A549 (cell line): ENCODE measurements around the gene ILDR2. TPM values are rescaled to one million over a fixed set of nuclear protein-coding genes. Genes with fewer than 3 reads are reported as not detected.

Experiments
- ATAC-seq, 2 experiments: fragments of 200-7000 bp in 1 of 2; fragments of >200 bp in 1 of 2; cut with Nextera tagmentation in 1 of 2; cut with Tn5 transposase in 1 of 2; 3 replicates each; pipeline versions ENCODE4 v1.8.0 to v1.9.1; 2018 to 2020; ENCODE audit warnings: mild to moderate bottlenecking in 1 of 2, moderate library complexity in 1 of 2
- CTCF ChIA-PET: fragments of 300-600 bp; sonication (Branson Sonifier 250); formaldehyde crosslinking; extraction: SDS; loops from one replicate; lab custom pipeline; 2021; ENCODE audit warnings: antibody characterized with exemption, inconsistent platforms; lab: Yijun Ruan, JAX
- POLR2A ChIA-PET: fragments of 350-600 bp; formaldehyde crosslinking; extraction: SDS; loops from one replicate; lab custom pipeline; 2021; ENCODE audit warnings: antibody characterized with exemption, inconsistent platforms; lab: Yijun Ruan, JAX
- DNase-seq, 2 experiments: peaks; one replicate each; pipeline versions ENCODE4 v3.0.0 to v3.0.0-alpha.2; 2011 to 2016; ENCODE audit warnings: low read depth in 1 of 2, low spot score in 1 of 2
- FAIRE-seq: peaks from 2 replicates; lab custom pipeline; 2011; peaks lifted over from hg19 to GRCh38; lab: Jason Lieb, UNC
- H3K27ac ChIP-seq, 2 experiments: fragments of >200 bp; sonication (Bioruptor Twin); formaldehyde crosslinking; 3 replicates each; pipeline ENCODE4 v1.5.1; 2016 to 2017
- H3K4me1 ChIP-seq: fragments of >200 bp; sonication (Bioruptor Twin); formaldehyde crosslinking; 3 replicates; pipeline ENCODE4 v1.6.1; 2016
- H3K4me2 ChIP-seq: fragments of >200 bp; sonication (Bioruptor Twin); formaldehyde crosslinking; 3 replicates; pipeline ENCODE4 v1.6.1; 2016
- H3K4me3 ChIP-seq: fragments of >200 bp; sonication (Bioruptor Twin); formaldehyde crosslinking; 3 replicates; pipeline ENCODE4 v1.5.1; 2016
- H3K9me3 ChIP-seq: fragments of >200 bp; sonication (Bioruptor Twin); formaldehyde crosslinking; 3 replicates; pipeline ENCODE4 v1.6.1; 2016
- CBX2 ChIP-seq: fragments of 200-600 bp; sonication (generic); IDR thresholded peaks from 2 replicates; pipeline ENCODE4 v1.6.1; 2016; ENCODE audit warnings: low read depth, mild to moderate bottlenecking, borderline replicate concordance
- CHD4 ChIP-seq: fragments of 200-600 bp; sonication (generic); IDR thresholded peaks from 2 replicates; pipeline ENCODE4 v1.6.1; 2016; ENCODE audit warnings: antibody characterized with exemption, mild to moderate bottlenecking, borderline replicate concordance
- EHF ChIP-seq: fragments of 250-450 bp; sonication (Bioruptor Pico); IDR thresholded peaks from 2 replicates; pipeline ENCODE4 v1.5.0; 2020; ENCODE audit warnings: mild to moderate bottlenecking
- FOXS1 ChIP-seq: fragments of 250-450 bp; sonication (Bioruptor Pico); IDR thresholded peaks from 2 replicates; pipeline ENCODE4 v1.5.0; 2020; ENCODE audit warnings: mild to moderate bottlenecking, moderate library complexity
- HDAC2 ChIP-seq: fragments of 200-600 bp; sonication (generic); IDR thresholded peaks from 2 replicates; pipeline ENCODE4 v1.6.1; 2016
- HOXA7 ChIP-seq: fragments of 250-450 bp; sonication (Bioruptor Pico); IDR thresholded peaks from 2 replicates; pipeline ENCODE4 v1.5.0; 2020; ENCODE audit warnings: mild to moderate bottlenecking, moderate library complexity
- HOXB5 ChIP-seq: fragments of 250-450 bp; sonication (Bioruptor Pico); IDR thresholded peaks from 2 replicates; pipeline ENCODE4 v1.5.0; 2020; ENCODE audit warnings: mild to moderate bottlenecking, moderate library complexity
- KDM1A ChIP-seq: fragments of 200-600 bp; sonication (generic); IDR thresholded peaks from 2 replicates; pipeline ENCODE4 v1.6.1; 2016; ENCODE audit warnings: low read depth, mild to moderate bottlenecking
- NR3C1 ChIP-seq: fragments of >200 bp; sonication (Bioruptor Twin); formaldehyde crosslinking; IDR thresholded peaks from 3 replicates; pipeline ENCODE4 v1.6.1; 2017
- PHF8 ChIP-seq: fragments of 200-600 bp; sonication (generic); IDR thresholded peaks from 2 replicates; pipeline ENCODE4 v1.6.1; 2016; ENCODE audit warnings: low read depth, mild to moderate bottlenecking, antibody characterized with exemption, moderate library complexity, borderline replicate concordance
- POLR2AphosphoS2 ChIP-seq: conservative IDR thresholded peaks from 2 replicates; pipeline ENCODE4 v1.6.1; 2012; ENCODE audit warnings: low read length, improper control_type of control experiment, inconsistent platforms
- RAD21 ChIP-seq, 2 experiments: fragments of >200 bp in 1 of 2; sonication (Bioruptor Twin) in 1 of 2; formaldehyde crosslinking in 1 of 2; IDR thresholded peaks in 1 of 2; conservative IDR thresholded peaks in 1 of 2; 2 replicates in 1 of 2; 3 replicates in 1 of 2; pipeline ENCODE4 v1.6.1; 2012 to 2018; ENCODE audit warnings: inconsistent platforms in 1 of 2
- RARB ChIP-seq: fragments of 250-450 bp; sonication (Bioruptor Pico); IDR thresholded peaks from 2 replicates; pipeline ENCODE4 v1.8.0; 2021; ENCODE audit warnings: mild to moderate bottlenecking, moderate library complexity
- RCOR1 ChIP-seq: fragments of 150-350 bp; IDR thresholded peaks from 2 replicates; pipeline ENCODE4 v1.6.1; 2014; ENCODE audit warnings: antibody characterized with exemption, low read length, low read depth
- RNF2 ChIP-seq: fragments of 200-600 bp; sonication (generic); IDR thresholded peaks from 2 replicates; pipeline ENCODE4 v1.6.1; 2016; ENCODE audit warnings: low read depth, mild to moderate bottlenecking, antibody characterized with exemption, moderate library complexity, borderline replicate concordance
- SREBF2 ChIP-seq: fragments of 450-650 bp; IDR thresholded peaks from 2 replicates; pipeline ENCODE4 v1.6.1; 2014; ENCODE audit warnings: mild to moderate bottlenecking, moderate library complexity
- WGBS: methylation state at CpG from one replicate; pipeline ENCODE4 v1.1.6; 2017; ENCODE audit errors: missing lambda C conversion rate; 5-methylcytosine and 5-hydroxymethylcytosine counted together
- polyA plus RNA-seq, 4 experiments: library from polyadenylated mRNA; depleted of rRNA in 3 of 4; stranded (reverse); fragments of >200 nt; fragmentation: RNase III in 1 of 4; extraction: RNeasy Plus Mini Kit Qiagen cat#74134 plus additional on column Dnase treatment in 1 of 4; gene quantifications; 2 replicates in 3 of 4; 3 replicates in 1 of 4; pipeline ENCODE4 v1.2.3, GENCODE V29; 2011 to 2017
- TF ChIP-seq, protein P1 (sequence below): fragments of 250-450 bp; sonication (Bioruptor Pico); IDR thresholded peaks from 2 replicates; pipeline ENCODE4 v1.5.0; 2020; ENCODE audit warnings: low read depth, mild to moderate bottlenecking, moderate library complexity
- TF ChIP-seq, protein P2 (sequence below): fragments of >200 bp; sonication (Bioruptor Twin); formaldehyde crosslinking; IDR thresholded peaks from 3 replicates; pipeline ENCODE4 v1.5.1; 2016
- TF ChIP-seq, protein P3 (sequence below): fragments of >200 bp; sonication (Bioruptor Twin); formaldehyde crosslinking; IDR thresholded peaks from 3 replicates; pipeline ENCODE4 v1.6.1; 2016
- TF ChIP-seq, protein P4 (sequence below): fragments of >200 bp; sonication (Bioruptor Twin); formaldehyde crosslinking; IDR thresholded peaks from 2 replicates; pipeline ENCODE4 v1.6.1; 2016
- TF ChIP-seq, protein P5 (sequence below): IDR thresholded peaks from 2 replicates; pipeline ENCODE4 v1.6.1; 2012
- TF ChIP-seq, protein P6 (sequence below): fragments of 200-600 bp; sonication (generic); IDR thresholded peaks from 2 replicates; pipeline ENCODE4 v1.6.1; 2016; ENCODE audit warnings: antibody characterized with exemption, mild to moderate bottlenecking, moderate library complexity

Gene ILDR2
- polyA plus RNA-seq, 2 of the 4 experiments (the other 2 are of a cell fraction) = 0.04 TPM; not detected in 1

DNA sequence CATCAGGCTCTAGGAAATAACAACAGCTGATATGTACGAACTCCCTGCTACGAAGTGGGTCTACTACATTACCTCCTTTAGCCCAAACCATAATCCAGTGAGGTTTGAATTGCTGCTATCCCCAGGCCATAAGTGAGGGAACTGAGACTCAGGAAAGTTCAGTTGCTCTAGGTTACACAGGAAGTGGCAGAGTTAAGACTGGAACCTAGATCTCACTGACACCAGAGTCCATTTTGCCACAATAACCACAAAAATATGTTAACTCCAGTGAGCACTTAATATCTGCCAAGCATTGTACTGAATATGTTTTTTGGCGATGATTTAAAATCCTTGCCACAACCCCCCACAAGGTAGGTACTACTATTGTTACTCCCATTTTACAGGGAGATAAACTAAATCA lies 90.4 kb downstream of the ILDR2 start:
- FAIRE-seq (no peak), ATAC-seq (no peak), DNase-seq (no peak)
- Histone ChIP-seq H3K4me2 (no peak overlapping the region), H3K4me1 (no peaks in the 10 kb centered on the region), H3K27ac (no peak overlapping the region)
- WGBS = 82% methylated on average over 3 of the region's 3 CpGs
- ChIA-PET POLR2A (no interaction called here), CTCF (interaction anchor here (3.9 to 8.6 kb wide), 2 partner anchors 25 to 174 kb away, joined by 17 to 48 read pairs; no protein-coding TSS in a partner anchor)
- TF ChIP-seq FOXS1 = no peak
- TF ChIP-seq, all 56 proteins: peak for 0
- H3K9me3 ChIP-seq = no peaks in the 10 kb centered on the region
- no peak overlapping the region for H3K4me3 ChIP-seq

DNA sequence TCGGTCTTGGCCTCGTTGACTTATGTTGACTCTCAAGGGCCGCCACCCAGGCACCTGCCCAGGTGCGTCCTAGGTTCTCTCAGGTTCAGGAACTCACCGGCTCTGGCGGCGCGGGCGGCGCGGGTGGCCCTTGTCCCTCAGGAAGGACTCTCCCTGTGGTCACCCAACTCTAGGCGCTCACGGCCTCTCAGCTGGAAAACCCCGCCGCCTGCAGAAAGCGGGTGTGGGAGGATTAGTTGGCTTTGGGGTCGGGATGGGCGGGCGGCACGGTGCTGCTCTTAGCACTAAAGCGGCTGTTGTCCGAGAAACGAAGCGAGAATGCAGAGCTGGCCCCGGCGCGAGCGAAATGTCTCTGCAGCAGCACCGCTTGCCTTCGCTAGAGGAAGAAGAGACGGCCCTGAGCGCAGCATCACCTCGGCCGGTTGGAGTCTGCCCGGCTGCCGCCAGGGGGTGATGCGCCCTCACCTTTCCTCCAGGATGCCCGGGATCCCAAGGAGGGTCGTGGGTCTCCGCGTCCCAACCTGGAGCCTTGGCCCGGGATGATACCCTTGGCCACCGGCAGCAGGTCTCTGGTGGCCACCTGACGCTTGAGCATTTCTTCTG lies 91.2 kb downstream of the ILDR2 start:
- FAIRE-seq = no peak
- 43% methylated on average over 36 of the region's 44 CpGs for WGBS
- CTCF ChIA-PET = interaction anchor here (1.1 to 8.6 kb wide), 5 partner anchors 10 to 175 kb away, joined by 3 to 48 read pairs (median 5); no protein-coding TSS in a partner anchor
- H3K4me2 ChIP-seq = no peak overlapping the region
- peak; percentile 66 to 92; a peak in 4 of 6 replicates for ATAC-seq
- no peaks in the 10 kb centered on the region for H3K4me1 ChIP-seq
- TF ChIP-seq, protein P1, sequence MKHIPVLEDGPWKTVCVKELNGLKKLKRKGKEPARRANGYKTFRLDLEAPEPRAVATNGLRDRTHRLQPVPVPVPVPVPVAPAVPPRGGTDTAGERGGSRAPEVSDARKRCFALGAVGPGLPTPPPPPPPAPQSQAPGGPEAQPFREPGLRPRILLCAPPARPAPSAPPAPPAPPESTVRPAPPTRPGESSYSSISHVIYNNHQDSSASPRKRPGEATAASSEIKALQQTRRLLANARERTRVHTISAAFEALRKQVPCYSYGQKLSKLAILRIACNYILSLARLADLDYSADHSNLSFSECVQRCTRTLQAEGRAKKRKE (CRISPR knock-in tag) = no peak
- peak; percentile 27 to 37; a peak in 3 of 5 replicates for TF ChIP-seq RAD21 (conservative IDR thresholded peaks at IDR 0.05 in 1 of 2, IDR thresholded peaks at IDR 0.05 in 1 of 2)
- TF ChIP-seq POLR2AphosphoS2 = no peak
- TF ChIP-seq, protein P2, sequence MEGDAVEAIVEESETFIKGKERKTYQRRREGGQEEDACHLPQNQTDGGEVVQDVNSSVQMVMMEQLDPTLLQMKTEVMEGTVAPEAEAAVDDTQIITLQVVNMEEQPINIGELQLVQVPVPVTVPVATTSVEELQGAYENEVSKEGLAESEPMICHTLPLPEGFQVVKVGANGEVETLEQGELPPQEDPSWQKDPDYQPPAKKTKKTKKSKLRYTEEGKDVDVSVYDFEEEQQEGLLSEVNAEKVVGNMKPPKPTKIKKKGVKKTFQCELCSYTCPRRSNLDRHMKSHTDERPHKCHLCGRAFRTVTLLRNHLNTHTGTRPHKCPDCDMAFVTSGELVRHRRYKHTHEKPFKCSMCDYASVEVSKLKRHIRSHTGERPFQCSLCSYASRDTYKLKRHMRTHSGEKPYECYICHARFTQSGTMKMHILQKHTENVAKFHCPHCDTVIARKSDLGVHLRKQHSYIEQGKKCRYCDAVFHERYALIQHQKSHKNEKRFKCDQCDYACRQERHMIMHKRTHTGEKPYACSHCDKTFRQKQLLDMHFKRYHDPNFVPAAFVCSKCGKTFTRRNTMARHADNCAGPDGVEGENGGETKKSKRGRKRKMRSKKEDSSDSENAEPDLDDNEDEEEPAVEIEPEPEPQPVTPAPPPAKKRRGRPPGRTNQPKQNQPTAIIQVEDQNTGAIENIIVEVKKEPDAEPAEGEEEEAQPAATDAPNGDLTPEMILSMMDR = peak; percentile 18; the same call in 1 of the 3 replicates
- no peak overlapping the region for H3K4me3 ChIP-seq
- POLR2A ChIA-PET = no interaction called here
- peak; percentile 9 to 13 for DNase-seq
- no peak overlapping the region for H3K27ac ChIP-seq
- H3K9me3 ChIP-seq = no peaks in the 10 kb centered on the region

DNA sequence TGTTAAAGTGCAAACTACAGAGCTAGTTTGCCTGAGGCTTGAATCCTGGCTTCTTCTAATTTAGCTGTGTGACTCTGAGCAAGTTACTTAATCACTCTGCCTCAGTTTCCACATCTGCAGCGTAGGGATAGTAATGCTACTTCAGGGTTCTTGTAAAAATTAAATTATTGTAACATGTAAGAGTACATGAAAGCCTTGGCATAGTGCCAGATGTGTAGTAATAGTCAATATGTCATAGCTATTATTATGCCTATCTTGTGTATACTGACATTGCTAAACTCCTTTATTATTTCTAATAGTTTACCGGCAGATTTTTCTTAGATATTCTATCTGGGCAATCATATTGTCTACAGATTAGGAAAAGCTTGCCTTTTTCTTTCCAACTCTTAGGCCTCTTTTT lies 92.4 kb downstream of the ILDR2 start:
- FAIRE-seq (no peak), ATAC-seq (no peak), DNase-seq (no peak)
- Histone ChIP-seq H3K27ac (no peak overlapping the region), H3K9me3 (no peaks in the 10 kb centered on the region), H3K4me1 (no peaks in the 10 kb centered on the region), H3K4me2 (no peak overlapping the region), H3K4me3 (no peak overlapping the region)
- ChIA-PET CTCF (interaction anchor here (1.1 to 8.6 kb wide), 5 partner anchors 11 to 176 kb away, joined by 3 to 48 read pairs (median 5); no protein-coding TSS in a partner anchor), POLR2A (no interaction called here)
- 6% methylated on average over 2 of the region's 2 CpGs for WGBS
- no peak for TF ChIP-seq RNF2
- no peak for TF ChIP-seq PHF8
- TF ChIP-seq, protein P3, sequence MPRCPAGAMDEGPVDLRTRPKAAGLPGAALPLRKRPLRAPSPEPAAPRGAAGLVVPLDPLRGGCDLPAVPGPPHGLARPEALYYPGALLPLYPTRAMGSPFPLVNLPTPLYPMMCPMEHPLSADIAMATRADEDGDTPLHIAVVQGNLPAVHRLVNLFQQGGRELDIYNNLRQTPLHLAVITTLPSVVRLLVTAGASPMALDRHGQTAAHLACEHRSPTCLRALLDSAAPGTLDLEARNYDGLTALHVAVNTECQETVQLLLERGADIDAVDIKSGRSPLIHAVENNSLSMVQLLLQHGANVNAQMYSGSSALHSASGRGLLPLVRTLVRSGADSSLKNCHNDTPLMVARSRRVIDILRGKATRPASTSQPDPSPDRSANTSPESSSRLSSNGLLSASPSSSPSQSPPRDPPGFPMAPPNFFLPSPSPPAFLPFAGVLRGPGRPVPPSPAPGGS = no peak
- TF ChIP-seq HOXB5 = no peak
- TF ChIP-seq NR3C1 = no peak
- TF ChIP-seq RCOR1 = no peak
- no peak for TF ChIP-seq KDM1A
- TF ChIP-seq HDAC2 = no peak
- no peak for TF ChIP-seq HOXA7 (CRISPR knock-in tag)
- no peak for TF ChIP-seq EHF (CRISPR knock-in tag)
- no peak for TF ChIP-seq CHD4
- TF ChIP-seq, protein P4, sequence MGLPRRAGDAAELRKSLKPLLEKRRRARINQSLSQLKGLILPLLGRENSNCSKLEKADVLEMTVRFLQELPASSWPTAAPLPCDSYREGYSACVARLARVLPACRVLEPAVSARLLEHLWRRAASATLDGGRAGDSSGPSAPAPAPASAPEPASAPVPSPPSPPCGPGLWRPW = no peak
- TF ChIP-seq, protein P5, sequence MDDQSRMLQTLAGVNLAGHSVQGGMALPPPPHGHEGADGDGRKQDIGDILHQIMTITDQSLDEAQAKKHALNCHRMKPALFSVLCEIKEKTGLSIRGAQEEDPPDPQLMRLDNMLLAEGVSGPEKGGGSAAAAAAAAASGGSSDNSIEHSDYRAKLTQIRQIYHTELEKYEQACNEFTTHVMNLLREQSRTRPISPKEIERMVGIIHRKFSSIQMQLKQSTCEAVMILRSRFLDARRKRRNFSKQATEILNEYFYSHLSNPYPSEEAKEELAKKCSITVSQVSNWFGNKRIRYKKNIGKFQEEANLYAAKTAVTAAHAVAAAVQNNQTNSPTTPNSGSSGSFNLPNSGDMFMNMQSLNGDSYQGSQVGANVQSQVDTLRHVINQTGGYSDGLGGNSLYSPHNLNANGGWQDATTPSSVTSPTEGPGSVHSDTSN = no peak
- TF ChIP-seq, protein P6, sequence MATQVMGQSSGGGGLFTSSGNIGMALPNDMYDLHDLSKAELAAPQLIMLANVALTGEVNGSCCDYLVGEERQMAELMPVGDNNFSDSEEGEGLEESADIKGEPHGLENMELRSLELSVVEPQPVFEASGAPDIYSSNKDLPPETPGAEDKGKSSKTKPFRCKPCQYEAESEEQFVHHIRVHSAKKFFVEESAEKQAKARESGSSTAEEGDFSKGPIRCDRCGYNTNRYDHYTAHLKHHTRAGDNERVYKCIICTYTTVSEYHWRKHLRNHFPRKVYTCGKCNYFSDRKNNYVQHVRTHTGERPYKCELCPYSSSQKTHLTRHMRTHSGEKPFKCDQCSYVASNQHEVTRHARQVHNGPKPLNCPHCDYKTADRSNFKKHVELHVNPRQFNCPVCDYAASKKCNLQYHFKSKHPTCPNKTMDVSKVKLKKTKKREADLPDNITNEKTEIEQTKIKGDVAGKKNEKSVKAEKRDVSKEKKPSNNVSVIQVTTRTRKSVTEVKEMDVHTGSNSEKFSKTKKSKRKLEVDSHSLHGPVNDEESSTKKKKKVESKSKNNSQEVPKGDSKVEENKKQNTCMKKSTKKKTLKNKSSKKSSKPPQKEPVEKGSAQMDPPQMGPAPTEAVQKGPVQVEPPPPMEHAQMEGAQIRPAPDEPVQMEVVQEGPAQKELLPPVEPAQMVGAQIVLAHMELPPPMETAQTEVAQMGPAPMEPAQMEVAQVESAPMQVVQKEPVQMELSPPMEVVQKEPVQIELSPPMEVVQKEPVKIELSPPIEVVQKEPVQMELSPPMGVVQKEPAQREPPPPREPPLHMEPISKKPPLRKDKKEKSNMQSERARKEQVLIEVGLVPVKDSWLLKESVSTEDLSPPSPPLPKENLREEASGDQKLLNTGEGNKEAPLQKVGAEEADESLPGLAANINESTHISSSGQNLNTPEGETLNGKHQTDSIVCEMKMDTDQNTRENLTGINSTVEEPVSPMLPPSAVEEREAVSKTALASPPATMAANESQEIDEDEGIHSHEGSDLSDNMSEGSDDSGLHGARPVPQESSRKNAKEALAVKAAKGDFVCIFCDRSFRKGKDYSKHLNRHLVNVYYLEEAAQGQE = no peak
- TF ChIP-seq, protein P1 (CRISPR knock-in tag) = no peak
- no peak for TF ChIP-seq SREBF2
- no peak for TF ChIP-seq RARB (CRISPR knock-in tag)
- no peak for TF ChIP-seq CBX2
